Stimulated activated CD4-positive, alpha-beta T cell treated with anti-CD3 and anti-CD28 coated beads, Interleukin-12 subunit alpha, Interleukin-12 subunit beta, amount 100 ng/mL, for 48 hours (primary cell): ENCODE measurements around the gene SLC16A1.
"Not testable (repeated sequence)": the region's sequence is repeated elsewhere in the genome, so short reads cannot be mapped to it uniquely, and the experiment has no call there.

Experiments used
- DNase-seq, 3 donors: peaks; one replicate each; pipeline ENCODE4 v3.0.0-alpha.2; 2020; ENCODE audit warnings: low read depth in 2 of 3, low spot score in 1 of 3

Gene SLC16A1

GRCh38 chr1:112926858-112927257 is 29.1 kb downstream of the SLC16A1 start:
- DNase-seq, result no peak

GRCh38 chr1:112925015-112925414 is 31.0 kb downstream of the SLC16A1 start:
- no peak for DNase-seq

- no peak for DNase-seq
These were observed 32.0 kb downstream of the SLC16A1 start for GRCh38 chr1:112923959-112924349.

GRCh38 chr1:112923234-112923958 is 32.6 kb downstream of the SLC16A1 start:
- no peak for DNase-seq

- DNase-seq, result no peak
These were observed 44.3 kb downstream of the SLC16A1 start for GRCh38 chr1:112911506-112912220.

GRCh38 chr1:112909847-112910246 is 46.1 kb downstream of the SLC16A1 start:
- DNase-seq, result no peak

- DNase-seq, result no peak
These were observed 49.8 kb downstream of the SLC16A1 start for GRCh38 chr1:112906150-112906698.

- no peak for DNase-seq
These were observed 50.4 kb downstream of the SLC16A1 start for GRCh38 chr1:112905395-112906149.

- no peak for DNase-seq
These were observed 51.1 kb downstream of the SLC16A1 start for GRCh38 chr1:112904831-112905261.

GRCh38 chr1:112904071-112904830 is 51.7 kb downstream of the SLC16A1 start:
- DNase-seq, result peak; percentile 54 to 60 (median 58)

- DNase-seq, result no peak
These were observed 53.8 kb downstream of the SLC16A1 start for GRCh38 chr1:112902221-112902620.

- DNase-seq, result no peak
These were observed 54.6 kb downstream of the SLC16A1 start for GRCh38 chr1:112901387-112901786.

GRCh38 chr1:112896783-112897182 is 59.2 kb downstream of the SLC16A1 start:
- DNase-seq, result no peak

- no peak for DNase-seq
These were observed 61.4 kb downstream of the SLC16A1 start for GRCh38 chr1:112894561-112895011.

GRCh38 chr1:112894010-112894292 is 62.0 kb downstream of the SLC16A1 start:
- DNase-seq, result no peak

- DNase-seq, result no peak
These were observed 62.5 kb downstream of the SLC16A1 start for GRCh38 chr1:112893288-112894009.

GRCh38 chr1:112889906-112890305 is 66.1 kb downstream of the SLC16A1 start:
- DNase-seq, result not testable (repeated sequence)

- DNase-seq, result no peak
These were observed 66.8 kb downstream of the SLC16A1 start for GRCh38 chr1:112889052-112889768.

GRCh38 chr1:112888630-112889029 is 67.4 kb downstream of the SLC16A1 start:
- no peak for DNase-seq
